ENCODE measurements around the gene PTPRE.

Gene PTPRE

GRCh38 chr10:127962205-127962604 is 55.3 kb downstream of the PTPRE start:
- no peak for DNase-seq

GRCh38 chr10:127963136-127963535 is 56.2 kb downstream of the PTPRE start:
- no peak for DNase-seq

DNA sequence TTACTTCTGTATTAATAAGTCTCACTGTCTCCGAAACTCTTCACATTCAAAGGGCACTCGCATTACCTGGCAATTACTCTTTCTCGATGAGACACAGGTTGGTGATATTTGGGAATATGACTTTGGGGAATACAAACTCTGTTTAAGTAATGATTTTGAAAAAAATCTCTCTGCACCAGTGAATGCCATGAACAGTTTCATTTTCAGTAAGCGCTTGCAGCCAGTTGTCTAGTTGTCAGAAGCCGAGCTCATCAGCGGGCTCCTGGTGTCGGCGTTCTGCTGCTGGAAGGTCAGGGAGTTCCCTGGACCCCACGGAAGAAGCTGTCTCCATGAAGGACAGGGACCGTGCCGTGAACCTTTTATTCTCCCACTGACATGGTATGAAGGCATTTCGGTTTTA is 57.7 kb downstream of the PTPRE start:
- DNase-seq = peak; percentile 31

DNA sequence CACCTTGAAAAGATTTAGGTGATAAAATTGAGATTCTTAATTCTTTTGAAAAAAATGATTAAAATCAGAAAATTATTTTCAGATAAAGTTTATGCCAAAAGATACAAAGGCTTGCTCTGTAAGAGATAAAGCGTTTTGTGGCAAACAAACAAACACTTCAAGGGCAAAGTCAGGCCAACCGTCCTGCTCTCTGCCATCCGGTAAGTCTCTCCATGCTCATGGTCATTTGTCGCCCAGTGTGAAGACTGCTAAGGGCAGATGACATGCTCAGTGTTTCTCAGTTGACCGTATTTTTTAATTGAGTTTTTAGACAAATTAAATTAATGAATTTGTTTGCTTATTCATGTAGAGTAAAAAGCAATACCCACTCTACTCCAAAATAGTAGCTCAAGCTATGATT is 60.0 kb downstream of the PTPRE start:
- DNase-seq = no peak

GRCh38 chr10:127968027-127968441 is 61.1 kb downstream of the PTPRE start:
- DNase-seq = no peak

DNA sequence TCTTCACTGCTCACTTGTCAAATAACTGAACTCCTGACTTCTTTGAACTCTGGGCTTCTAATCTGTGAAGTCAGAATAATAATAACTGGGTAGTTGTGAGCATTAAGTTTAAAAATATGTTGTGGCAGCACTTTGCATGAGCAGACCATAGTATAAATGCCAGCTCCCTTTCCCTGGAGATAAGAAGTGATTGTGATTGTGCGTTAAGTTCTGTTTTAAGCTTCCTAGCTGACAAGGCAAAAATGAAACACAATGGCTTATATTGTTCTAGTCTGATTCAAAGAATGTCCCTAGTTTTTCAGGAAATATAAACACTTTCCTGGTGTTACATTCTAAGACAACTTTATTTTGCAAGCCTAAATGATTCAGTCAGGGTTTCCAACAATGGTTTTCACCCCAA is 61.8 kb downstream of the PTPRE start:
- no peak for DNase-seq

GRCh38 chr10:127971101-127971946 is 64.4 kb downstream of the PTPRE start:
- DNase-seq = no peak

DNA sequence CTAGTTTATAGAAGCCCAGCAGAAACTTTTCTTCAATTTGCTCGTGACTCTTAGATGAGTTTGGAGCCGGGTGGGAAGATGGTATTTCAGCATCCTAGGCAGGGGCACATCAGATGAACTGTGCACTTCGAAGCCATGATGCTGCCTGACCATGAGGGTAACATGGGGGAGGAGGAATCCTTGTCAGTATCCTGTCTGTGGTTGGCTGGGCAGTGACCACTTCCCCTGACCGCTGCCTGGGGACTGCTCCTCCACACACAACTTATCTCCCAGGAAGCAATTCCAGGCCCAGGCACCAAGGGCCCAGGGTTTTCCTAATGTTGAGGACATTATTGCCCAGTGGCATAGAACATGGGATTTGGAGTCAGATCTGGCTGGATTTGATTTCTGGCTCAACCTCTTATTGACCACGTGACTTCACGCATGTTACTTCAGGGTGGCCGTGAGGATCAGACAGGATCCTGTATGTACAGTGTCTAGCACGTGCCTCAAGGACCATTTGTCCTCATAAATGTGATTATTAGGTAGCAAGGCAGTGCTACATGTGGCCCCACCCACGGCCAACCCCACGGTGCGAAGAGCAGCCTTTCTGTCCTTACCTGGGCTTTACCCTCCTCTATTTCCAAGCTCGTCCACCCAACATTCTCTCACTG is 65.2 kb downstream of the PTPRE start:
- DNase-seq = no peak

DNA sequence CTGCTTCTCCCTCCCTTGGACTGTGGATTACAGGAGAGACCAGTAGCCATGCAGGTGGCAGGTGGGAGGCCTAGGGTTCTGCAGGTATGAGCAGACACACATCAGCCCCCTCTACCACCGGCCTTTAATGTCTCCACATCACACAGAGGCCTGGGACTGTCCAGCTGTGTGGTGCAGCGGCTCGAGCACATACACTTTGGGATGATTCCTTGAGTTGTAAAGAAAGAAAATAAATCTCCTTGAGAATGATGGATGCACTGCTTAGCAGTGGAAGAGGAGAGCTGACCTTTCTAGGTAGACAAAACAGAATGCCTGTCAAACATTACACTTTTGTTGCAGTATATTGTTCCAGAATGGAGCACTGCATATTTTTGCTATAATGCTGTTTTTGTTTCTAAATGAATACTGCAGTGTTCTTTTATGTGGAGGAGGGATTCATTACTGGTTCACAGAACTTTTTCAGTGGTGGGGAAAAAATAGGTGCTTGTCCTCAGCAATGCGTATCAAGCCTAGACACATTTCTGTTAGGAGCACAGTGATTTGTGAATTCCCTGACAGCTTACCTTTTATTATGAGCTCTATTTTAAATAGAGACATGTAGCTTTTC is 66.0 kb downstream of the PTPRE start:
- DNase-seq = peak; percentile 52

- DNase-seq = peak; percentile 62
These were observed 66.9 kb downstream of the PTPRE start for GRCh38 chr10:127973791-127974311.

GRCh38 chr10:127974911-127975310 is 68.0 kb downstream of the PTPRE start:
- DNase-seq = no peak

GRCh38 chr10:127976286-127976685 is 69.4 kb downstream of the PTPRE start:
- no peak for DNase-seq

DNA sequence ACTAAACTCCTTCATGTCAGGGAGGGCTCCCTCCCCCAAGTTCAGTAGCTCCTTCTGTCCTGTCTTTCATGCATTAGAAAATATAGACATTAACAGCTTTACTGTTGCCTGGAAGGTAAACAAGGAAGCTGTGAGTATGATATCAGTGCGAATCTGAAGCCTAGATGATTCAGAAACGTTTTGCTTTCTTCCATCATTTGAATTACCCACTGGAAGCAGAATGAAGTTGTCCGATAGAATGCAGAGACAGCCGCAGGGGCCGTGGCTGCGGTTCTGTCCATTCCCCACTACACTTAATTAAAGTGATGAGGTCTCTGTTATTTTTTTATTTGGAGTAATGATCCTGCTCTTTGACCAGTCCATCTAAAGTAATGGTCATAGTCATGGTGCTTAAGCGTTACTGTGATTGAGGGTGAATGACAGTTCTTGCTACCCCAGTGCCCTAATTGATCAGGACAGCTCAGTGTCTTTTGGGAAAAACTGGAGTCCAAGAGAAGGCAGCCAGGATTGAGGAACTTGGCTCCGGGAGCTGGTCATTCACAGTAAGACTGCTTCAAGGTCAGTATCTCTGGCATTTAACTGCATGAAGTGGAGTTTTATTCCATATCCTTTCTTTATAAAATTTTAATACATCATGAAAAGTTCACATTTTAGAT is 69.9 kb downstream of the PTPRE start:
- no peak for DNase-seq

DNA sequence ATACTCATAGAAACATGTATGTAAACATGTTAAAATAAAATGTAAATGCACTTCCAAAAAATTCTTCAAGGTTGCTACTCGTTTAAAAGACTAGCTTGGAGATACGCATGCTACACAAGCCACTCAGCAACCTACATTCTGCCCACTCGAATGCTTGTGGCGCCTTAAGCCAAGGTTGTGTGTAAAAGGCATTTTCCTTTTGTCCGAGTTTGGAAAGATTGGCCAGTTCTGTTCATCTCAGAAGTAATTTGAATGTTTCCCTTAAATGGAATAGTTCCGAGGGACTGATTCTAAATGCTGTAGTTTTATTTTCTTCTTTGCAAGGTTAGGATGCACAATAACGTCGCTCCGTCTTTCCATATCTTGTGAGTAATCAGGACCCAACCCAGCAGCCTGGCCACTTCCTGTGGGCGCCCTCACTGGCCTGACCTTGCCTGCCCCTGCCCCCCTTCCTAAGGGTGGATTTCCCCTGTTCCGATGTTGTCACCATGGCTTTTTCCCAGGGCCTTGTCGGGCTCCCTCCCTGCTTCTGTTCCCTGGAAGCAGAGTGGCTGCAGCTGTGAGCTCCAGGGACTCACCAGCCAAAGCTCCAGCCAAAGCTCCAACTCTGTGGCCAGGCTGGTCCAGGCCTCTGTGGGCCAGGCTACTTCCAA is 70.6 kb downstream of the PTPRE start:
- DNase-seq = peak; percentile 83

- no peak for DNase-seq
These were observed 71.6 kb downstream of the PTPRE start for GRCh38 chr10:127978481-127978880.

- DNase-seq = no peak
These were observed 72.1 kb downstream of the PTPRE start for GRCh38 chr10:127979045-127979444.

GRCh38 chr10:127979566-127979965 is 72.7 kb downstream of the PTPRE start:
- DNase-seq = no peak

DNA sequence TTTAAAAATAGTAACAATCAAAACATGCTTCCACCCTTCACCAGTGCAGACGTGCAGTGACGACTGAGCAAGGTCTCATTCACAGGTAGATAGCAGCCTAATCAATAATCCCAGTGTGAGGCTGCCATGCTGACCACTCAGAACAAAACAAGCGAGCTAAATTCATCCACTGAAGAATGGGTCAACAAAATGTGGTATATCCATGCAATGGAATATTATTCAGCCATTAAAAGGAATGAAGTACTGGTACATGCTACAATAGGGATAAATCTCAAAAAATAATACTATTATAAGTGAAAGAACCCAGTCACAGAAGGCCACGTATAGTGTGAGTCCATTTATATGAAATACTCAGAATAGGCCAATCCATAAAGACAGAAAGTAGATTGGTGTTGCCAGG is 74.0 kb downstream of the PTPRE start:
- no peak for DNase-seq

- no peak for DNase-seq
These were observed 75.7 kb downstream of the PTPRE start for GRCh38 chr10:127982601-127983000.

DNA sequence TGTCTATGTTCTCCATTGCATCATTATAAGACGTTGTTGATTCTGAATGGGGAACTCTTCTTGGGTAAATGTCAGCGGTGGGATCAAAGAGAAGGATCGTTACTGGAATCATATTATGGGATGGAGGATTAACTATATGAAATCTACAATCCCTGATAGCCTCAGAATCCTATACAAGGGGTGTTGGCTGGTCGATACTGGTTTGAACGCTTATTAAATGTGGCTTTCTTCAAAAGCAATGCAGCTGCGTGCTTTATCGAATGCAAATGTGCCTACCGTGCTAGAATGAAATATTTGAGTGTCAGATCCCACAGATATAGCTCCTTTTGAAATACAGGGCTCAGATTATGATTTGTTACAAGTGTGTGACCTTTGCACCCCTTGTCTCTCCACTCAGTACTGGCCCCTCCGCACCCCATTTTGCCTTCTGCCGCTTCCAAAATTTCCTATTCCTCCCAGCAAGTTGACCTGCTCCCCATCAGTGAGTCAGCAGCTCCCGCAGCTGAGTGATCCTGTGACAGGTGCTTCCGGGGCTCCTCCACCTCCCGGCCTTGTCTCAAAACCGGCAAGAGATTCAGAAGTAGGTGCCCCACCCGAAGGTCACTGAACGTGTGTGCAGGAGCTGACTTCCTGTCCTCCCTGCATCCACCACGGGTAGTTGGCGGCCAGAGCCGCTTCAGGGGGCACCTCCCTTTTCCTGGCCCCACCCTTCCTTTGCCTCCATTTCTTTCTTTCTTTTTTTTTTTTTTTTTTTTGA is 76.6 kb downstream of the PTPRE start:
- no peak for DNase-seq

GRCh38 chr10:127984945-127985344 is 78.0 kb downstream of the PTPRE start:
- no peak for DNase-seq
